Left ventricle myocardium inferior (tissue), 1 donor: ENCODE measurements around the gene UBE3B. TPM values are rescaled to one million over a fixed set of nuclear protein-coding genes. Genes with fewer than 3 reads are reported as not detected.

Experiments used
- DNase-seq: peaks from one replicate; pipeline ENCODE4 v3.0.0-alpha.2; 2020
- H3K27ac ChIP-seq: fragments of 200-600 bp; replicated peaks from 2 replicates; pipeline ENCODE4 v1.8.0; 2021
- H3K27me3 ChIP-seq: fragments of 200-600 bp; 2 replicates; pipeline ENCODE4 v1.8.0; 2021; ENCODE audit warnings: low read depth
- H3K36me3 ChIP-seq: fragments of 200-600 bp; 2 replicates; pipeline ENCODE4 v1.8.0; 2021
- H3K4me1 ChIP-seq: fragments of 200-600 bp; 2 replicates; pipeline ENCODE4 v1.8.0; 2021
- H3K4me3 ChIP-seq: fragments of 200-600 bp; 2 replicates; pipeline ENCODE4 v1.8.0; 2021; ENCODE audit warnings: mild to moderate bottlenecking, moderate library complexity
- H3K9me3 ChIP-seq: fragments of 200-600 bp; replicated peaks from 2 replicates; pipeline ENCODE4 v1.8.0; 2021
- intact Hi-C: fragments of 100-400 bp; cut with micrococcal nuclease; formaldehyde crosslinking; loops from one replicate; pipeline ENCODE4 v1.11.0; 2022
- total RNA-seq: library from RNA; stranded (reverse); fragmentation: NEBNext Ultra II Directional; extraction: Animal tissue kit (Norgen Biotek cat#: 25700); gene quantifications from one replicate; pipeline ENCODE4 v1.2.1, GENCODE V29; 2021
- TF ChIP-seq, protein P1 (sequence below): fragments of 200-600 bp; IDR thresholded peaks from 2 replicates; pipeline ENCODE4 v1.8.0; 2021; ENCODE audit warnings: antibody characterized with exemption, mild to moderate bottlenecking, borderline replicate concordance
- donor health status: DM: no; HTN: yes; CAD: no; lungs with severe emphysema.

The UBE3B gene
- total RNA-seq, 1 donor from 2014 or later, result 56.0 TPM

DNA sequence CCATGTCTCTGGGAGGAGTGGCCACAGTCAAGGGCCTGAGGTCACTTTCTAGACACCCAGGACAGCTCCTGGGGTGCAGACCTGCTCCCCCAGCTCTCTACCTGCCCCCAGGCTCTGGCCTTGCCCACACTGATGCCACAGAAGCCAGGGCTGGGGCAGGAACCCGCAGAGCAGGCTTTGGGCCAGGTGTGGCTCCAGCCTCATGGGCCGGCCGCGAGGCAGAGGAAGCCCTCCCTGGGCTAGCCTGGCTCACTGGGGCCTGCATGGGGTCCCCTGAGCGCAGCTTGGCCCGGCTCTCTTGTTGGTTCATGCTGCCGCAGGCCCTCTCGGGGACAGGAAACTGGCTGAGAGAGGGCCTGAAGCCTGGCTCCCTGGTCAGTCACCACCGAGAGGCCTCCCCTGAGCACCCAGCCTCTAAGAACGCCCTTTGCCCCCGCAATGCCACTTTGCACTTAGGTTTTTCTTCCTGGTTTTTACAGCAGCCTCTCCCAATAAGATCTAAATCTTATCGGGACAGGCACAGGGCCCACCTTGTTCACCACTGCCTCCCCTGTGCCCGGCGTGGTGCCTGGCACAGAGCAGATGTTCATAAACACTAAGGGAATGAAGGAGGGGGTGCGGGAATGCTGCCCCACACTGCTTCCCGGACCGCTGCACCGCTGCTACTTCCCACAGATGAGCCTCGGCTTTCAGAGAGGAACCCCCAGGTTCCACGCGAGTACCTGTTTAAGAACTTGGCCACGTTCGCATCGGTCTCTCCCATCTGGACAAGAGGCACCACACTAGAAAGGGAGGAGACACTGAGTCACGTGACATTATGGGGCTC lies 81.2 kb downstream of the UBE3B start:
- Histone ChIP-seq H3K27me3 (no peaks in the 10 kb centered on the region), H3K36me3 (peaks cover 30% of the 10 kb centered on the region), H3K9me3 (no peaks in the 10 kb centered on the region), H3K27ac (no peak overlapping the region), H3K4me1 (peaks cover 8% of the 10 kb centered on the region), H3K4me3 (no peak overlapping the region)
- DNase-seq, result no peak
- TF ChIP-seq, protein P1, sequence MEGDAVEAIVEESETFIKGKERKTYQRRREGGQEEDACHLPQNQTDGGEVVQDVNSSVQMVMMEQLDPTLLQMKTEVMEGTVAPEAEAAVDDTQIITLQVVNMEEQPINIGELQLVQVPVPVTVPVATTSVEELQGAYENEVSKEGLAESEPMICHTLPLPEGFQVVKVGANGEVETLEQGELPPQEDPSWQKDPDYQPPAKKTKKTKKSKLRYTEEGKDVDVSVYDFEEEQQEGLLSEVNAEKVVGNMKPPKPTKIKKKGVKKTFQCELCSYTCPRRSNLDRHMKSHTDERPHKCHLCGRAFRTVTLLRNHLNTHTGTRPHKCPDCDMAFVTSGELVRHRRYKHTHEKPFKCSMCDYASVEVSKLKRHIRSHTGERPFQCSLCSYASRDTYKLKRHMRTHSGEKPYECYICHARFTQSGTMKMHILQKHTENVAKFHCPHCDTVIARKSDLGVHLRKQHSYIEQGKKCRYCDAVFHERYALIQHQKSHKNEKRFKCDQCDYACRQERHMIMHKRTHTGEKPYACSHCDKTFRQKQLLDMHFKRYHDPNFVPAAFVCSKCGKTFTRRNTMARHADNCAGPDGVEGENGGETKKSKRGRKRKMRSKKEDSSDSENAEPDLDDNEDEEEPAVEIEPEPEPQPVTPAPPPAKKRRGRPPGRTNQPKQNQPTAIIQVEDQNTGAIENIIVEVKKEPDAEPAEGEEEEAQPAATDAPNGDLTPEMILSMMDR, result no peak
- intact Hi-C loops, result no loop called here

DNA sequence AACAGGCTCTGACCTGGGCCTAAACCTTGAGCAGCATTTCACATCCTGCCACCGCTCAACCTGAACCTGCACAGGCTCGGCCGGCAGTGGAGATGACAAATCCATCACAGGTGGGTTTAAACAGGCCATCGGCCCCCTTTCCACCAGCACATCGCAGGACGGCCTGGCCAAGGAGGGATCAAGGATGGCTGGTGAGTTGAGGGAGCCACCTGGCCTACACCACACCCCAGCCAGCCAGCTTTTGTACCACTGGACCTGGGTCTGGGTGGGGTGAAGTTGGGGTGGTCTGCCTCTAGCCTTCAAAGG lies 81.7 kb downstream of the UBE3B start:
- peaks cover 14% of the 10 kb centered on the region for H3K4me1 ChIP-seq
- no peaks in the 10 kb centered on the region for H3K9me3 ChIP-seq
- TF ChIP-seq, protein P1, result no peak
- intact Hi-C loops, result no loop called here
- no peak for DNase-seq
- no peak overlapping the region for H3K4me3 ChIP-seq
- peaks cover 33% of the 10 kb centered on the region for H3K36me3 ChIP-seq
- no peak overlapping the region for H3K27ac ChIP-seq
- H3K27me3 ChIP-seq, result no peaks in the 10 kb centered on the region

DNA sequence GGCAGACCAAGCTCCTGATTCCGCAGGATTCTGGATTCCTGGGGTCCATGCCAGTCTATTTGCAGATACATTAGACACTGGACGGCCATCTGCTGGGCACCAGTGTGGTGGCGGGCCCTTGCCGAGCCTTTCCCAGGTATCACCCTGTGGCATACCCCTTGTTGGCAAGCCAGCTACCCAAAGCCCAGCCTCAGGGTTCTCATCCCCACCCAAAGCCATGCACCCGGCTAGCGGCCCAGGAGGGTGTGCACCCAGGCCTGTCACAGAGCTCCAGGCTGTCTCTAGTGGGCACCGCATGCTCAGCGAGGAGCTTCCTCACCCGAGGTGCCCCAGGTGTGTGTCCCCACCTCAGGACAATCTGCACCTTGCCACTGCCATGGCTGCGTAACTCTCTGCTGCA lies 82.2 kb downstream of the UBE3B start:
- intact Hi-C loops, result no loop called here
- Histone ChIP-seq H3K4me3 (no peak overlapping the region), H3K36me3 (peaks cover 38% of the 10 kb centered on the region), H3K4me1 (peaks cover 18% of the 10 kb centered on the region), H3K27me3 (no peaks in the 10 kb centered on the region), H3K9me3 (no peaks in the 10 kb centered on the region), H3K27ac (no peak overlapping the region)
- TF ChIP-seq, protein P1, result no peak
- DNase-seq, result no peak

DNA sequence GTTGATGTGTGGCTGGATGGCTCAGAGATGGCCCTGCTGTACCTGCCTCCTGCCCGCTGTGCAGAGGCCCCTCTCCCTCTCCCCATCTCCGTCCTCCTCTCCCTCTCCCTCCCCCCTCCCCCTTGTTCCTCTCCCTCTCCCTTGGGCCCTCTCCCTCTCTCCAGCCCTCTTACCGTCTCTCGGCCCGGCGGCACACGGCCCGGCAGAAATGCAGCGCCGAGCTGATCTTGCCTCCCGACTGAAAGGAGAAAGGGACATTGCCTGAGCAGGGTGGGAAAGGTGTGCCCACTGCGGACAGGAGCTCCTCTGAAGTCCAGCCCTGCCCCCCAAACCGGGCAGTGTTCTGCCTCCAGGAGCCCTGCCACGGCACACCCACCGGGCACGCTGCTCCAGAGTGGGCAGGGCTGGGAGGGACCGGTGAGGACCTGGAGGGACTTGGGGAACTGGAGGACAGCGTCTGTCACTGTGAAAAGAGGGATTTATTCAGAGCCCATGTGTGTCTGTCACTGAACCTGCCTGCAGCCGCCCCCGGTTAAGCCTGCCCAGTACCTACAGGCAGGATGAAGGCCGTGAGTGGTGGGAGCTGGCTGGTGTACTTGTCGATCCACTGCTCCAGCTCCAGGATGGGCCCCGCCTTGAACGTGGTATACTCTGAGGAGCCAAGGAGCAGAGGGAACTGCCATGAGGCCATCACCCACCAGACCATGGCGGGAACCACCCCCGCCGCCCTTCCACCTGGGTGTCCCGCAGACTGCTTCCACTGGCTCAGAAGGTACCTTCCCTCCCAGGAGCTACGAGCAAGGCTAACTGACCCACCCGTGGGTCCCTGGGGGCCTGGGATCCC lies 83.7 kb downstream of the UBE3B start:
- no peak overlapping the region for H3K27ac ChIP-seq
- H3K4me1 ChIP-seq, result peaks cover 21% of the 10 kb centered on the region
- no peaks in the 10 kb centered on the region for H3K27me3 ChIP-seq
- peaks cover 50% of the 10 kb centered on the region for H3K36me3 ChIP-seq
- no peak for DNase-seq
- no peaks in the 10 kb centered on the region for H3K9me3 ChIP-seq
- H3K4me3 ChIP-seq, result no peak overlapping the region
- intact Hi-C loops, result no loop called here
- TF ChIP-seq, protein P1, result no peak

DNA sequence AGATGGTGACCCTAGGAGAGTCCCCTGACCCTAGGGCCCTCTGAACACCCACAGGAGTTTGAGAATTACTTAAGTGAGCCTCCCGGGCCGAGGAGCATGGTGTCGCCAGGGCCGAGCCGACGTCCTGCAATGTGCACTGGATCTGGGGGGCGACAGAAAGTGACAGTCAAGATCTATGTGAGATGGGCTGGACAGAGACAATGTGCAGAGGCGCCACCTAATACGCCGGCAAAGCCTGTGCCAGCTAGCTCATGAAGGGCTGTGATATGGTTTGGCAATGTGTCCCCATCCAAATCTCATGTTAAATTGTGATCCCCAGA lies 84.2 kb downstream of the UBE3B start:
- Histone ChIP-seq H3K4me1 (peaks cover 21% of the 10 kb centered on the region), H3K9me3 (no peaks in the 10 kb centered on the region), H3K36me3 (peaks cover 55% of the 10 kb centered on the region), H3K27ac (no peak overlapping the region), H3K27me3 (no peaks in the 10 kb centered on the region), H3K4me3 (no peak overlapping the region)
- TF ChIP-seq, protein P1, result no peak
- DNase-seq, result no peak
- intact Hi-C loops, result no loop called here
